ENCODE data around the gene FNIP1.

FNIP1 gene

DNA sequence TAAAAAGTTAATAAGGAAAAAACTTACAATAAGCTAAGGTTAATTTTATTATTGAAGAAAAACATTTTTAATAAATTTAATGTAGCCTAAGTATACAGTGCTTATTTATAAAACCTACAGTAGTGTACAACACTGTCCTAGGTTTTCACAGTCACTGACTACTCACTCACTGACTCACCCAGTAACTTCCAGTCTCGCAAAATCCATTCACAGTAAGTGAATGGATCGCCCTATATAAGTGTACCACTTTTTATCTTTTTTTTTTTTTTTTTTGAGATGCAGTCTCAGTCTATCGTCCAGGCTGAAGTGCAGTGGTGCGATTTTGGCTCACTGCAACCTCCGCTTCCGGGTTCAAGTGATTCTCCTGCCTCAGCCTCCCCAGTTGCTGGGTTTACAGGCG is 47.7 kb downstream of the FNIP1 start:
- Histone ChIP-seq H4K8ac (ENCODE audit: low read length) (no peak overlapping the region), H3K9ac (ENCODE audit: low read length) (no peak overlapping the region), H3K27ac (ENCODE audit: low read length, poor library complexity, severe bottlenecking) (no peak overlapping the region), H3K36me3 (ENCODE audit: control insufficient read depth in 1 of 2, insufficient read depth in 2 of 2, low read depth in 1 of 2, low read length in 2 of 2) (peaks cover 0 to 20% of the 10 kb centered on the region in 2 experiments), H3K23ac (ENCODE audit: low read length in 2 of 2) (no peak overlapping the region), H2BK15ac (ENCODE audit: low read depth, poor library complexity, severe bottlenecking) (no peak overlapping the region), H2AK5ac (ENCODE audit: low read length, severe bottlenecking) (no peak overlapping the region), H3K79me1 (replicated peaks; ENCODE audit: low read length, poor library complexity, severe bottlenecking) (peaks cover 8% of the 10 kb centered on the region), H3K4ac (ENCODE audit: low read depth in 1 of 2, low read length in 2 of 2) (no peak overlapping the region), H2BK120ac (ENCODE audit: low read depth, low read length) (no peak overlapping the region), H3K9me3 (ENCODE audit: control insufficient read depth, low read length) (no peaks in the 10 kb centered on the region), H3K4me2 (ENCODE audit: low read length, poor library complexity, severe bottlenecking) (no peak overlapping the region), H3K14ac (ENCODE audit: low read length in 2 of 2) (no peak overlapping the region), H3K4me1 (ENCODE audit: control insufficient read depth, insufficient read depth, low read depth, low read length) (peaks cover 2% of the 10 kb centered on the region), H2BK12ac (ENCODE audit: low read length in 2 of 2) (no peak overlapping the region), H3K27me3 (ENCODE audit: control insufficient read depth in 1 of 2, insufficient read depth in 1 of 2, low read length in 2 of 2) (no peaks in the 10 kb centered on the region), H2BK5ac (ENCODE audit: low read depth, low read length, poor library complexity, severe bottlenecking) (no peak overlapping the region), H4K91ac (ENCODE audit: low read length) (no peak overlapping the region), H3K18ac (ENCODE audit: low read depth in 1 of 2, low read length in 2 of 2) (no peak overlapping the region), H3K4me3 (ENCODE audit: insufficient read depth in 1 of 2, low read depth in 1 of 2, low read length in 2 of 2) (no peak overlapping the region), H2AFZ (ENCODE audit: low read depth, low read length) (no peak overlapping the region)
- 97% methylated on average over 7 of the region's 7 CpGs for WGBS
- peak; percentile 32 for DNase-seq

DNA sequence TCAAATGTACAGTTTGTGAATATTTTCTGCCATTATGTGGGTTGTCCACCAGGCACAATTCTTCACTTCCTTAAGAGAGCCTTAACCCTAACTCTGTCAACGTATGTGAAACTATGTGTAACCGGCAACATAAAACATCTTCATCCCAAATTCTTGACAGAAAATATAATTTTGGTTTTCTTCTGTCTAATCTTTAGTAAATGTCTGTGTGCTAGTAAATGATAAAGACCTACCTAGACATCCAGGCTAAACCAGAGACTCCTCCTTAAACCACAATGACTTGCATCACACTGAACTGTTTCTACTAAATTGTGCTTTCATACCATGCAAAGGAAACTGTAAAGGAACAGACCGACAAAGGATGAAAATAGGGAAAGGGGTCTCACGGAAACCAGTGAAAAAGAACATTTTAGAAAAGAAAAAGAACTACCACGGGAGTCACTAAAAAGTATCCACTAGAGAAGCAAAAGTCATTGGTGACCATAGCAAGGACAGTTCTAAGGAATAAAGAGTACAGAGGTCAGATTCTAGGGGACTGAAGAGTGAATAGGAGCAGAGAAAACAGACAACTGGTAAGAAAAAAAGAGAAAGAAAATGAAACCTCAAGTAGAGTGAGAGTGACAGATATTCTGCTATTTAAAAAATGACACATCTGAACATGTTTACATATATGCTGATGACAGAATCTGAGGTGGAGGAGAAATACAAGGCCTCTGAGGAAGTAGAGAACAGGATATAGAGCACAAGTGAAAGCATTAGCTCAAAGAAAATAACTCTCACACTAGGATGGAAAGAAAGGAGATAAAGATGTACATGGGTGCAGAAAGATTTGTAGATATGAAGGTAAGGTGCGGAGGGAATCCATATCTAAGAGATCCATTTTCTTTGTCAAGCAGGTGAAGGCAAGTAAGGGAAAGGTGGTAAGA is 49.4 kb downstream of the FNIP1 start:
- H3K4ac ChIP-seq (ENCODE audit: low read depth in 1 of 2, low read length in 2 of 2): no peak overlapping the region
- no peak overlapping the region for H4K8ac ChIP-seq (ENCODE audit: low read length)
- H3K18ac ChIP-seq (ENCODE audit: low read depth in 1 of 2, low read length in 2 of 2): no peak overlapping the region
- H3K36me3 ChIP-seq (ENCODE audit: control insufficient read depth in 1 of 2, insufficient read depth in 2 of 2, low read depth in 1 of 2, low read length in 2 of 2): peaks cover 0 to 35% of the 10 kb centered on the region in 2 experiments
- no peak overlapping the region for H2BK12ac ChIP-seq (ENCODE audit: low read length in 2 of 2)
- no peak overlapping the region for H3K27ac ChIP-seq (ENCODE audit: low read length, poor library complexity, severe bottlenecking)
- no peak overlapping the region for H2BK120ac ChIP-seq (ENCODE audit: low read depth, low read length)
- peaks cover 11% of the 10 kb centered on the region for H3K79me1 ChIP-seq (replicated peaks; ENCODE audit: low read length, poor library complexity, severe bottlenecking)
- no peak overlapping the region for H2AK5ac ChIP-seq (ENCODE audit: low read length, severe bottlenecking)
- H3K9me3 ChIP-seq (ENCODE audit: control insufficient read depth, low read length): no peaks in the 10 kb centered on the region
- H2BK15ac ChIP-seq (ENCODE audit: low read depth, poor library complexity, severe bottlenecking): no peak overlapping the region
- peak; percentile 50 for DNase-seq
- no peak overlapping the region for H2AFZ ChIP-seq (ENCODE audit: low read depth, low read length)
- peaks cover 2% of the 10 kb centered on the region for H3K4me1 ChIP-seq (ENCODE audit: control insufficient read depth, insufficient read depth, low read depth, low read length)
- no peak overlapping the region for H3K14ac ChIP-seq (ENCODE audit: low read length in 2 of 2)
- no peak overlapping the region for H2BK5ac ChIP-seq (ENCODE audit: low read depth, low read length, poor library complexity, severe bottlenecking)
- H3K27me3 ChIP-seq (ENCODE audit: control insufficient read depth in 1 of 2, insufficient read depth in 1 of 2, low read length in 2 of 2): no peaks in the 10 kb centered on the region
- H3K9ac ChIP-seq (ENCODE audit: low read length): no peak overlapping the region
- H3K23ac ChIP-seq (ENCODE audit: low read length in 2 of 2): no peak overlapping the region
- 98% methylated on average over 4 of the region's 6 CpGs for WGBS
- no peak overlapping the region for H3K4me3 ChIP-seq (ENCODE audit: insufficient read depth in 1 of 2, low read depth in 1 of 2, low read length in 2 of 2)
- no peak overlapping the region for H4K91ac ChIP-seq (ENCODE audit: low read length)
- no peak overlapping the region for H3K4me2 ChIP-seq (ENCODE audit: low read length, poor library complexity, severe bottlenecking)

- WGBS: 94% methylated on average over 4 of the region's 4 CpGs
- Histone ChIP-seq H3K18ac (ENCODE audit: low read depth in 1 of 2, low read length in 2 of 2) (no peak overlapping the region), H3K4me3 (ENCODE audit: insufficient read depth in 1 of 2, low read depth in 1 of 2, low read length in 2 of 2) (no peak overlapping the region)
Observed at GRCh38 chr5:131746423-131746822, 50.4 kb downstream of the FNIP1 start.

GRCh38 chr5:131745703-131746102 is 51.1 kb downstream of the FNIP1 start:
- Histone ChIP-seq H2AFZ (ENCODE audit: low read depth, low read length) (no peak overlapping the region), H2BK5ac (ENCODE audit: low read depth, low read length, poor library complexity, severe bottlenecking) (no peak overlapping the region), H3K27me3 (ENCODE audit: control insufficient read depth in 1 of 2, insufficient read depth in 1 of 2, low read length in 2 of 2) (no peaks in the 10 kb centered on the region), H3K18ac (ENCODE audit: low read depth in 1 of 2, low read length in 2 of 2) (no peak overlapping the region), H3K79me1 (replicated peaks; ENCODE audit: low read length, poor library complexity, severe bottlenecking) (peaks cover 16% of the 10 kb centered on the region), H3K9me3 (ENCODE audit: control insufficient read depth, low read length) (no peaks in the 10 kb centered on the region), H3K4me2 (ENCODE audit: low read length, poor library complexity, severe bottlenecking) (no peak overlapping the region), H3K4me1 (ENCODE audit: control insufficient read depth, insufficient read depth, low read depth, low read length) (peaks cover 2% of the 10 kb centered on the region), H4K8ac (ENCODE audit: low read length) (no peak overlapping the region), H3K9ac (ENCODE audit: low read length) (no peak overlapping the region), H2AK5ac (ENCODE audit: low read length, severe bottlenecking) (no peak overlapping the region), H3K4ac (ENCODE audit: low read depth in 1 of 2, low read length in 2 of 2) (no peak overlapping the region), H3K23ac (ENCODE audit: low read length in 2 of 2) (no peak overlapping the region), H3K36me3 (ENCODE audit: control insufficient read depth in 1 of 2, insufficient read depth in 2 of 2, low read depth in 1 of 2, low read length in 2 of 2) (peaks cover 3 to 52% of the 10 kb centered on the region in 2 experiments), H2BK12ac (ENCODE audit: low read length in 2 of 2) (no peak overlapping the region), H3K14ac (ENCODE audit: low read length in 2 of 2) (no peak overlapping the region), H3K4me3 (ENCODE audit: insufficient read depth in 1 of 2, low read depth in 1 of 2, low read length in 2 of 2) (no peak overlapping the region), H3K27ac (ENCODE audit: low read length, poor library complexity, severe bottlenecking) (no peak overlapping the region), H2BK15ac (ENCODE audit: low read depth, poor library complexity, severe bottlenecking) (no peak overlapping the region), H2BK120ac (ENCODE audit: low read depth, low read length) (no peak overlapping the region), H4K91ac (ENCODE audit: low read length) (no peak overlapping the region)
- WGBS: 100% methylated on average over 1 of the region's 4 CpGs
- peak; percentile 41 for DNase-seq

More at GRCh38 chr5:131746423-131746822, 50.4 kb downstream of the FNIP1 start:
- no peak overlapping the region for H3K9ac ChIP-seq (ENCODE audit: low read length)
- H3K27me3 ChIP-seq (ENCODE audit: control insufficient read depth in 1 of 2, insufficient read depth in 1 of 2, low read length in 2 of 2): no peaks in the 10 kb centered on the region
- no peak overlapping the region for H2BK15ac ChIP-seq (ENCODE audit: low read depth, poor library complexity, severe bottlenecking)
- no peak overlapping the region for H2BK120ac ChIP-seq (ENCODE audit: low read depth, low read length)
- no peak overlapping the region for H2BK12ac ChIP-seq (ENCODE audit: low read length in 2 of 2)
- no peaks in the 10 kb centered on the region for H3K9me3 ChIP-seq (ENCODE audit: control insufficient read depth, low read length)
- H3K27ac ChIP-seq (ENCODE audit: low read length, poor library complexity, severe bottlenecking): no peak overlapping the region
- peaks cover 3 to 45% of the 10 kb centered on the region in 2 experiments for H3K36me3 ChIP-seq (ENCODE audit: control insufficient read depth in 1 of 2, insufficient read depth in 2 of 2, low read depth in 1 of 2, low read length in 2 of 2)
- H2AFZ ChIP-seq (ENCODE audit: low read depth, low read length): no peak overlapping the region
- H3K14ac ChIP-seq (ENCODE audit: low read length in 2 of 2): no peak overlapping the region
- no peak overlapping the region for H2AK5ac ChIP-seq (ENCODE audit: low read length, severe bottlenecking)
- H3K4me2 ChIP-seq (ENCODE audit: low read length, poor library complexity, severe bottlenecking): no peak overlapping the region
- no peak overlapping the region for H4K91ac ChIP-seq (ENCODE audit: low read length)
- peaks cover 2% of the 10 kb centered on the region for H3K4me1 ChIP-seq (ENCODE audit: control insufficient read depth, insufficient read depth, low read depth, low read length)
- H3K4ac ChIP-seq (ENCODE audit: low read depth in 1 of 2, low read length in 2 of 2): no peak overlapping the region
- DNase-seq: no peak
- no peak overlapping the region for H3K23ac ChIP-seq (ENCODE audit: low read length in 2 of 2)
- H4K8ac ChIP-seq (ENCODE audit: low read length): no peak overlapping the region
- H2BK5ac ChIP-seq (ENCODE audit: low read depth, low read length, poor library complexity, severe bottlenecking): no peak overlapping the region
- H3K79me1 ChIP-seq (replicated peaks; ENCODE audit: low read length, poor library complexity, severe bottlenecking): peaks cover 15% of the 10 kb centered on the region

All from mesenchymal stem cell (in vitro differentiated cells and primary cell).